COR-L47 (cell line): Measurements from ENCODE around the gene RIT2.
"Not testable (repeated sequence)": the region's sequence is repeated elsewhere in the genome, so short reads cannot be mapped to it uniquely, and the experiment has no call there.

Experiments used
- DNase-seq: peaks from one replicate; lab custom pipeline; 2025; lab: John Stamatoyannopoulos, UW

Gene RIT2

GRCh38 chr18:42838546-42839145 is 276.8 kb downstream of the RIT2 start:
- no peak for DNase-seq

DNA sequence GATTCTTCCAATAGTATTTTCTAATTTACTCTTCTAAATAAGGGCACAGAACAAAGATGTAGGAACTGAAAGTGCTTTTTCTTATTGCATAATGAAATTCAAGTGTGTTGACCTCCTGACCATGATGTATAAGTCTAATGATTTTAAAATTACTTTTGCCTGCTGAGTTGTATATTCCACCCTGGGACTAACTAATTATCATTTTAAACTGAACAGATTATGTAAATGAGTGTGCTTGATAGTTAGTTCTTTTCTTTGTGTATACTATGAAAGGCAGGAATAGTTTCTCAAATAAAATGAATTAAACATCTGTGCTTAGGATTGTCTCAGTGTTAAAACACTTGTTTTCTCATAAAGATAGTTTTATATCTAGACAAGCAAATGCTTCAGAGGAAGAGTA is 284.5 kb downstream of the RIT2 start:
- DNase-seq, result no peak

GRCh38 chr18:42828881-42829280 is 286.6 kb downstream of the RIT2 start:
- no peak for DNase-seq

GRCh38 chr18:42824178-42824577 is 291.3 kb downstream of the RIT2 start:
- DNase-seq, result no peak

DNA sequence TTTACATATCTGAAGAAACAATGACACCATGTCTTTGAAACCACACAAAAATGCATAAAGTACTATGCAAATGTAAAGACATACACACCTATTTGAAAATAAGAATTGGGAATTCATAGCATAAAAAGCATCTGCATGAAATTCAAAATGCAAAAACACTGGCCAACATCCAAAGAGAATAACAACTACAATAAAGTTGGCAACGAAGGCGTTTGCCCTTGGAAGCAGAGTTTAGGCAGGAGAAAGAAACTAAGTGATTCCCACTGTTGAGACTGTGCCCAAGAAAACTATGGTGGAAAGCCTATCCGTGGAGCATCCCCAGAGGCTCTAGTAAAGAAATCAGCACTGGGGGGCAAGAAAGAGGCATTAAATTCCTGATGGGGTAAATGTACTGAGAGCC is 292.8 kb downstream of the RIT2 start:
- DNase-seq, result no peak

DNA sequence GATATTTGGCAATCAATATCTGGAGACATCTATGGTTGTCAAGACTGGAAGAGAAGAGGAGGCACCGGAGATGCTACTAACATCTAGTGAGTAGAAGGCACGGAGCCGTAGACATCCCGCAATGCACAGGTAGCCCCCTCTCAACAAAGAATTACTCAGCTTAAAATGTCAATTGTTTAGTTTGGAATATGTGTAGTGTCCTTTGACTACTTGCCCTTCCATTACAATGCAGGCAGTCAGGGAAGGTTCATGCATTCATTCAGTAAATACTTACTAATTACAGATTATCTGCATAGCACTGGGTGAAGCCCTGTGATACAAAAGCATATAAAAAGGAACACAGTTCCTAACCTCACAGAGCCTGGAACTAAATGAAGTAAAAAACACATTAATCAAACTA is 294.0 kb downstream of the RIT2 start:
- no peak for DNase-seq

- no peak for DNase-seq
Observed at GRCh38 chr18:42814618-42815017, 300.9 kb downstream of the RIT2 start.

DNA sequence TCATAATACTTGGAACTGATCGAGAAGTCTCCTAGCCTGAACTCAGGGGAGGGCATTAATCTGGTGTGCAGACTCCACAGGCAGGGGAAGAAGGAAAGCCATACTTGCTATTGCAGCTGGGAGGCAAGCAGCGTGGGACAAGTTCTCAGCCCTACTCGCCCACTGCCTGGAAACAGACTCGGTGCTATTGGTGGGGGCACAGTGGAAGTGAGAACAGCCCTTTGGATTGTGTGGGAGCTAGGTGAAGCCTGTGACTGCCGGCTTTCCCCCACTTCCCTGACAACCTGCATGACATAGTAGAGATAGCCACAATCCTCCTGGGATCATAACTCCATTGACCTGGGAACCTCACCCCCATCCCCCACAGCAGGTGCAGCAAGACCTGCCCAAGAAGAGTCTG is 301.3 kb downstream of the RIT2 start:
- no peak for DNase-seq

- no peak for DNase-seq
Observed at GRCh38 chr18:42813570-42813969, 301.9 kb downstream of the RIT2 start.

GRCh38 chr18:42807887-42808286 is 307.6 kb downstream of the RIT2 start:
- no peak for DNase-seq

DNA sequence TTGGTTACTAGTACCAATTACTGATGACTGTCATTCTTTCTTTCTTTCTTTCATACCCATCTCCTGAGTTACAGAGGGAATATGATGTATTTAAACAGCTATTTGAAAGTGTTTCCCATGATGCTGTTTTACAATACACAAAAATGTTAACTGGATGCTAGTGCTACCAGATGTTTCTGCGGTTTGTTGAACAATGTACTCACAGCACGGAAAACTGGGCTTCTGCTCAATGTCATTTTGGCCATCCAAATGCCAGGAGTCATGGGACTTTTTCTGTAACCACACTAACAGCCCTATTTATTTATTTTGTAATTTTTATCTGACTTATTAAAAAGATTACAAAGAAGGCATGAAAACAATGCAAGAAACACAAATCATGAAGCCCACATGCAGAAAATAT is 313.8 kb downstream of the RIT2 start:
- no peak for DNase-seq

DNA sequence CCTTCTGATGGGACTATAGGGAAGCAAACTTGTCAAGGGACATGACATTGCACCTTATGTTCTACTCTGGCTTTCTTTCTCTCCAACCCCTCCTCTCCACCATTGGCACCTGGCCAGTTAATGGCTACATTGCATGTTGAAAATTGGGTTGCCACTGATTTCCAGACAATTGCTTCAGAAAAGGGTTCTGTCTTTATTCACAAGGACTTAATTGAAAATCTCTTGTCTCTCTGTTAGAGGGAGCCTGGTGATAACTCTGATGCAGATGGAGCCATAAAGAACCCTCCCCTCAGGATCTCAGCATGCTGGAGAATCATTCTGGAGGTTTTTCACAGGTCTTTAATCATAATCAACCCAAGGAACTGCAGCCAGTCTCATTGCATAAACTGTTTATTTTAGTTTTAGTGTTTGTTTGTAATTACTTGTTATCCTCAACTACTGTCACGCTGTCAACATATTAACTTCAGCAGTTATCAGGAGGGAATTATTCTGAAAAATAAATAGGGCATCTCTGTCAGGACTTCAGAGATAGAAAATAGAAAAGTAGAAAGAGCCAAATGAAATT is 316.8 kb downstream of the RIT2 start:
- peak; percentile 15 for DNase-seq

DNA sequence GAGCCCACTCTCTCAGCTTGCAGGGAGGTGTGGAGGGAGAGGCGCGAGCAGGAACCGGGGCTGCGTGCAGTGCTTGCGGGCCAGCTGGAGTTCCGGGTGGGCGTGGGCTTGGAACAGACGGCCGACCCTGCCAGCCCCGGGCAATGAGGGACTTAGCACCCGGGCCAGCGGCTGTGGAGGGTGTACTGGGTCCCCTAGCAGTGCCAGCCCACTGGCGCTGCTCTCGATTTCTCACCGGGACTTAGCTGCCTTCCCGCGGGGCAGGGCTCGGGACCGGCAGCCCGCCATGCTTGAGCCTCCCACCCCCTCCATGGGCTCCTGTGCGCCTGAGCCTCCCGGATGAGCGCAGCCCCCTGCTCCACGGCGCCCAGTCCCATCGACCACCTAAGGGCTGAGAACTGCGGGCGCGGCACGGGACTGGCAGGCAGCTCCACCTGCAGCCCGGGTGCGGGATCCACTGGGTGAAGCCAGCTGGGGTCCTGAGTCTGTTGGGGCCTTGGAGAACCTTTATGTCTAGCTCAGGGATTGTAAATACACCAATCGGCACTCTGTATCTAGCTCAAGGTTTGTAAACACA is 320.2 kb downstream of the RIT2 start:
- DNase-seq, result not testable (repeated sequence)

DNA sequence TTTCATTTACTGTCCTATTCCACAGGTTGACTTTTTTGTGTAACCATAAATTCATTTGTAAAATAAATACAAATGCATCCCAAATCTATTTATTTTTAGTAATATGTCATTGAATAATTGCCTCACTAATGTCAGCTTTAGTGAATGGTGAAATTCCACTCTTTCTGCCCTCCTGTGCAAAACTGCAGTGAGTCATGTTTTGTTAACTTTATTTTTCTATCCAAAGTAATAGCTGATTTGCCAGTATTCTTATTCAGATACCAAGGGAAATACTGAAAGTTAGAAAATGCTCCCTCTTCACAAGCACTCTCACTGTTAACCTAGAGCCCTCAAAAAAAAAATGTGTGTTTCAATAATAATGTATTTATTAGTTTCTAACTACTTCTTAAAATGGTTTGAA is 322.8 kb downstream of the RIT2 start:
- DNase-seq, result no peak

- no peak for DNase-seq
Observed at GRCh38 chr18:42784632-42785031, 330.9 kb downstream of the RIT2 start.

GRCh38 chr18:42782929-42783328 is 332.6 kb downstream of the RIT2 start:
- no peak for DNase-seq

DNA sequence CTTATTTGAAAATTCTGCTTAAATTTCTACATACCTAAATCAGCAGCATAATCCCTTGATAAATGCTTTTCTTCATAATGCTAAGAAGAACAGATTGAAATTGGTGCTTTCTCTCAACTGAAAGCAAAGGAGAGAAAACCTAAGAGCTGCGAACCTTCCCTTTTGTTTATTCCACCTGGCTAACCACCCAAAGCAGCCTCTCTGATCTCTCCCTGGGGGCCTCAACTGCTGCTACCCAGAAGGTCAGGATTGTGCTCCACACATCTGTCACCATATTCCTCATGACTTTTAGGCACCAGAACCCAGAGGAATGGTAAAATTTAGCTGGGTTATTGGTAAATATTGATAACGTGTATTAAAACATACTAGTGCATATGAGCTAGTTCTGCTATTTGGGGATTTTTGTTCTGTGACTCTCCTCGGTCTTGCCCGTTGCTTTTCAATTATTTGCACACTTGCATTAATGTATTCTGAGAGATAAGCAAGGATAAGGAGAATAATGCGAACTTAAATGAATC is 334.1 kb downstream of the RIT2 start:
- no peak for DNase-seq

DNA sequence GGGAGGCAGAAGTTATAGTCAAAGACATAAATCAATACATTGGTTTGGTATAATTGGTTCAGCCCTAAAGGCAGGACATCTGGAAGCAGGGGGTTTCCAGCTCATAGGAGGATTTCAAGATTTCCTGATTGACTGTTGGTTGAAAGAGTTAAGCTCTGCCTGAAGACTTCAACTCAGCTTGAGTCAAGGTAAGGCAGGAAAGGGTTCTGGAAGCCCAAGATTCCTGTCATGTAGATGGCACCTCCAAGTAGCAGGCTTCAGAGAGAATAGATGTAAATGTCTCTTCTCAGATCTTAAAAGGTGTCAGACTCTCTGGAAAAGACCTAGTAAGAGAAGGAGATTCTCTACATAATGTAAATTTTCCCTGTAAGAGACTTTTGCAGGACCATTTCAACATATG is 335.3 kb downstream of the RIT2 start:
- DNase-seq, result no peak

GRCh38 chr18:42778445-42779042 is 336.9 kb downstream of the RIT2 start:
- no peak for DNase-seq

DNA sequence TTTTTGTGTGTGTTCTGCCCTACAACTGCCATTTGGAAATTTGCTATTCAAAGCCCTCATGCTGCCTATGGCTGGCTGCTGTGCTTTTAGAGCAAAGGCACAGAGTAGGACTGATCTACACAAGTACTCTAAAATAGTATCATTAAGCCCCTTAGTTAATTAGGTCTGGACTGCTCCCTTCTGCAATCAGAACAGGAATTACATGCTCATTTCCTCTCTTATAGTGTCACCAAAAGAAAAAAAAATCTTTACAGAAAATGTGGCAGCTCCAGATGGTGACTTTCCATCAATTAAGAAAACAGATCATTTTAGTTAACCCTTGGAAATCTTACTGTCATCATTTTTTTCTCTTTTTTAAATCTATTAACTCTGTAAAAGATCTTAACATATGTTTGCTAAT is 337.5 kb downstream of the RIT2 start:
- no peak for DNase-seq

DNA sequence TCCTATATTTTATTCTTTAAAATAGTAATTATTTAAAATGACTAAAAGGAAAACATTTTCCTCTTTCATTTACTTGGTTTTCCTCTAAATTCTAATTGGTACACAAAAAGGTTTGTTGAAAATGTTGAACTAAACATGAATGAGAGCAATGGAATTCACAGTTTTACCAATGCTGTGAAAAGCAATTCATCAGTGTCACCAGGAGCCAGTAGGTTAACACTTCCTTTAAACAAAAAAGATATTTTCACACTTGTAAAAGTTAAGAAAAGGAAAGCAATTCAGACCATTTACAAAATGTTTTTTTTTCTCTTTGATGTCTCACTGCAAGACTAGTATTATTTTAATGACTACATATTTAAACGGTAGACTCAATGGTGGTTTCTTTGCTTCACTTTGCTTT is 341.6 kb downstream of the RIT2 start:
- no peak for DNase-seq

DNA sequence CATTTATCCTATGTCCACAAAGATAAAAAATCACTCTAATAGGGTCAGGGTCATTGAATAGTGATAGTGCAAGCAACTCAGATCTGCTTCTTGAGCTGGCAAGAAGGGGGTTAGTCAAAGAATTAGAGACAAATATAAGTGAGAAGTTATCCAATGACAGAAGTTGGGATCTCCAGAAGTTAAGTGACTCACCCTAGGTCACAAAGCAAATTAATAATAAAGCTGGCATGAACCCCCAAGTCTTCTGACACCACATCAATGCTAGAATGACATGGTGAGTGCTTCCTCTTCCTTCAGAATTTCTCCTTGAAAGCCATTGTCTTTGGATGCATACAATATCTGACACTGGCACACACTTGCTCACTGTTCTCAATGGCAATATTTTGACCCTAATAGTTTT is 343.5 kb downstream of the RIT2 start:
- DNase-seq, result no peak

DNA sequence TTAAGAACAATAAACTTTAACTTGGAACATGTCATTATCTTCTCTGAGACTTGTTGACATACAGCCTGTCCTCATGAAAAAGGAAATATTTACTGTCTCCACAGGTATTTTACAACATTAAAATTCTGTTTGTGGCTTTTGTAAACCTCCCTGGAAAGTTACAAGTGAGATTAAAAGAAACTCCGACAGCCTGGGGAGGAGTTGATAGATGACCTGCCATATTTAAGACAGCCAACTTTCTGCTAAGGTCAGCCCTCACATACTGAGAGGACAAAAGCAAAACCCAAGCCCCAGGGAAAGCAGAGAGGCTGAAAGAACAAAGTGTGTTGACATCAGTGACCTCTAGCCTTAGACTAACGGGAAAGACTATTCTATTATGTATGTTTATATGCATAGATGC is 350.2 kb downstream of the RIT2 start:
- peak; percentile 63 for DNase-seq
